GM15510 (cell line): ENCODE data around the gene RFT1.
A peak's percentile ranks its signal among the peaks of the same experiment; 100 is the strongest.

Source experiments
- POLR2A ChIP-seq: IDR thresholded peaks from 3 replicates; pipeline ENCODE4 v1.6.1; 2011; ENCODE audit warnings: borderline replicate concordance; ENCODE audit not compliant: insufficient read length; ENCODE audit errors: extremely low read depth

The RFT1 gene

GRCh38 chr3:53065841-53066480 is 64.3 kb downstream of the RFT1 start:
- no peak for TF ChIP-seq POLR2A

- TF ChIP-seq POLR2A: no peak
These were observed 67.3 kb downstream of the RFT1 start for GRCh38 chr3:53062905-53063304.

GRCh38 chr3:53056442-53056841 is 73.8 kb downstream of the RFT1 start:
- no peak for TF ChIP-seq POLR2A

GRCh38 chr3:53051929-53052328 is 78.3 kb downstream of the RFT1 start:
- TF ChIP-seq POLR2A: no peak

GRCh38 chr3:53049987-53050386 is 80.2 kb downstream of the RFT1 start:
- TF ChIP-seq POLR2A: no peak

GRCh38 chr3:53046171-53047170 is 83.8 kb downstream of the RFT1 start:
- no peak for TF ChIP-seq POLR2A

- TF ChIP-seq POLR2A: peak; percentile 45
These were observed 84.6 kb downstream of the RFT1 start, which contains the start of gene SFMBT1 for GRCh38 chr3:53045518-53046170. TSS of gene SFMBT1 (minus strand) at chr3:53046073. CDS start at chr3:52969128, 76,945 bp downstream.

GRCh38 chr3:53044711-53045517 is 85.3 kb downstream of the RFT1 start:
- no peak for TF ChIP-seq POLR2A

GRCh38 chr3:53044371-53044710 is 85.9 kb downstream of the RFT1 start:
- TF ChIP-seq POLR2A: no peak

GRCh38 chr3:53043738-53044137 is 86.5 kb downstream of the RFT1 start:
- no peak for TF ChIP-seq POLR2A

GRCh38 chr3:53042651-53043050 is 87.6 kb downstream of the RFT1 start:
- no peak for TF ChIP-seq POLR2A

- no peak for TF ChIP-seq POLR2A
These were observed 89.8 kb downstream of the RFT1 start for GRCh38 chr3:53040351-53040820.

GRCh38 chr3:53039376-53039752 is 90.9 kb downstream of the RFT1 start:
- TF ChIP-seq POLR2A: no peak

GRCh38 chr3:53038679-53039375 is 91.4 kb downstream of the RFT1 start:
- no peak for TF ChIP-seq POLR2A
